ENCODE results near the gene USP4.

GRCh38 chr3:49257187-49257586 is 82.7 kb downstream of the USP4 start:
- TF ChIP-seq, protein P1, sequence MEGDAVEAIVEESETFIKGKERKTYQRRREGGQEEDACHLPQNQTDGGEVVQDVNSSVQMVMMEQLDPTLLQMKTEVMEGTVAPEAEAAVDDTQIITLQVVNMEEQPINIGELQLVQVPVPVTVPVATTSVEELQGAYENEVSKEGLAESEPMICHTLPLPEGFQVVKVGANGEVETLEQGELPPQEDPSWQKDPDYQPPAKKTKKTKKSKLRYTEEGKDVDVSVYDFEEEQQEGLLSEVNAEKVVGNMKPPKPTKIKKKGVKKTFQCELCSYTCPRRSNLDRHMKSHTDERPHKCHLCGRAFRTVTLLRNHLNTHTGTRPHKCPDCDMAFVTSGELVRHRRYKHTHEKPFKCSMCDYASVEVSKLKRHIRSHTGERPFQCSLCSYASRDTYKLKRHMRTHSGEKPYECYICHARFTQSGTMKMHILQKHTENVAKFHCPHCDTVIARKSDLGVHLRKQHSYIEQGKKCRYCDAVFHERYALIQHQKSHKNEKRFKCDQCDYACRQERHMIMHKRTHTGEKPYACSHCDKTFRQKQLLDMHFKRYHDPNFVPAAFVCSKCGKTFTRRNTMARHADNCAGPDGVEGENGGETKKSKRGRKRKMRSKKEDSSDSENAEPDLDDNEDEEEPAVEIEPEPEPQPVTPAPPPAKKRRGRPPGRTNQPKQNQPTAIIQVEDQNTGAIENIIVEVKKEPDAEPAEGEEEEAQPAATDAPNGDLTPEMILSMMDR (IDR thresholded peaks at IDR 0.05), result no peak
- no peak for TF ChIP-seq POLR2A (IDR thresholded peaks at IDR 0.05)

Data from esophagus squamous epithelium (tissue), 4 donors.